GM19025 (cell line): Measurements from ENCODE around the gene KHDC4.

Source experiments
- ATAC-seq: cut with Tn5 transposase; IDR thresholded peaks from one replicate; pipeline ENCODE4 v1.9.1; 2021; ENCODE audit warnings: mild to moderate bottlenecking, low read depth, moderate library complexity; ENCODE audit not compliant: unreplicated experiment

KHDC4 gene

DNA sequence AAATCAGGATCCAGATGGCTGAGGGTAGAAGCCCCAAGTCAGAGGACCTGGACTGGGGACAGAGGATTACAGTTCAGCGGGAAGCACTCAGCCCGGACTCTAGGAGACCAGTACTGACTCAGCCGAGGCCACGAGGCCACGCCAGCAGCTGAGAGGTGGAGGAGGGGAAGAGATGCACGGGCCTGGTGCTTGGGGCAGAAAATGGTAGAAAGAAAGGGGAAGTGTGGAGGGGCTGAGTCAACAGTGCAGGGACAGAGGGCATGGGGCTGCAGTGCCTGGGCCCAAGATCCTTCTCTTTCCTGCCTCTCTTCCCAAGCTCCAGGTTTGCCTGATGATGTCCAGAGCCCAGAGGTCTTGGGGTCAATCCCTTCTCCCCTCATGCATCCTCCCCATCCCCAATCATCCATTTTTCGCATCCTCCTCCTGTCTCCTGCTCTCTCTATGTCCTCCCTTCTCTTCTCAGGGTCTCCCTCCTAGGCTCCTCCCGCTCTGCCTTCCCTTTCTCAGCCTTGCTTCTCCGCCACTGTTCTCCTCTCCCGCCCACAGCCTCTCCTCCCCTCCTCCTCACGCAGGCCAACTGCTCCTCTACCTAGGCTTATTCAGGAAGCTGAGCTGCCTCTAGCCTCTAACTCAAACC, 36.4 kb upstream of the KHDC4 start:
- ATAC-seq, result peak; percentile 53

DNA sequence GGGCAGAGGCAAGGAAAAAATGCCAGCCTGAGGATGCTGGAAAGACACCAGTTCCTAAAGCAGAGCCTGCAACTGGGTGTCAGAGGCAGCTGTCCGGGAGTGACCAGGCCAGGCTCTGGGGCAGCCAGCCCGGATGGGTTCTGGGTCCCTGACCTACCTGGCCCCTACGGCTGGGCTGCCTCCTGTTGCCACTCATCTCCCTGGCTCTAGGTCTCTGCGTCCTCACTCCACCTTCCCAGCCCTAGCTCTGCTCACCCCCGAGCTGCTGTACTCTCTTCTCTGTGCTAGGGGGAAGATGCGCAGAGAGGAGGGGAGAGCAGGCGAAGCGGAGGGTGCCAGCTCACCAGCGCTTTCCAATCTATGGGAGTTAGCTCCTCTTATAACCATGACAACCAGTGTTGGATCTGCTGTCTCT, 35.2 kb upstream of the KHDC4 start:
- no peak for ATAC-seq

DNA sequence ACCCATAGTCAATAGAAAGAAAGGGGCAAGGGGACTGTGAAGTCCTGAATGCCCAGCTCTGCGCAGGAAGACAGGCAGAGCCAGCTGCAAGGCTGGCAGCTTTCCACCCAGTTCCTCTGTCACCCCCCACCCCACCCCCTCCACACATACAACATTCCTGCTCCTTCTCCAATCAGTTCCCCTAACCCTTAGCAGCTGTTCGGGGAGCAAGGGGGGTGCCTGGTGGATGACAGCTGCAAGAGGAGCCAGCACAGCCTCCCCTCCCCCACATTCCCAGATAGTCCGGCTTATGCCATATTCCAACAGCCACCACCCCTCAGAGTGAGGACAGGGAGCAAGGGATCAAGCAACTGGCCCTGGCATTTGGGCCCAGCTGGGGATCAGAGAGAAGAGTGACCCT, 34.5 kb upstream of the KHDC4 start:
- ATAC-seq, result no peak

DNA sequence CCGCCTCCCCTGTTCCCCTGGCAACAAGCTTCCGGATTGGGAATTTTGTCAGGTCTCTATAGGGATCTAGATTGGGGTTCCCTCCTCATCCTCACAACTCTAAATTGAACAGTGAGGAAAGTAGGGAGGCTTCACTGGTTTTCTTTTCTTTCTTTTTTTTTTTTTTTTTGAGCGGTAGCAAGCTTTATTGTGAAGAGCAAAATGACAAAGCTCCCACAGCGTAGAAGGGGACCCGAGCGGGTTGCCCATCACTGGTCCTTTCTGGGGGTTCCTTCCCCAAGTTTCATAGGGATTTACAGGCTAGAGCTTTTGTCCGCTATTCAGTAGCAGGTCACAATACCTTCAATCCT, 33.8 kb upstream of the KHDC4 start:
- ATAC-seq, result no peak

DNA sequence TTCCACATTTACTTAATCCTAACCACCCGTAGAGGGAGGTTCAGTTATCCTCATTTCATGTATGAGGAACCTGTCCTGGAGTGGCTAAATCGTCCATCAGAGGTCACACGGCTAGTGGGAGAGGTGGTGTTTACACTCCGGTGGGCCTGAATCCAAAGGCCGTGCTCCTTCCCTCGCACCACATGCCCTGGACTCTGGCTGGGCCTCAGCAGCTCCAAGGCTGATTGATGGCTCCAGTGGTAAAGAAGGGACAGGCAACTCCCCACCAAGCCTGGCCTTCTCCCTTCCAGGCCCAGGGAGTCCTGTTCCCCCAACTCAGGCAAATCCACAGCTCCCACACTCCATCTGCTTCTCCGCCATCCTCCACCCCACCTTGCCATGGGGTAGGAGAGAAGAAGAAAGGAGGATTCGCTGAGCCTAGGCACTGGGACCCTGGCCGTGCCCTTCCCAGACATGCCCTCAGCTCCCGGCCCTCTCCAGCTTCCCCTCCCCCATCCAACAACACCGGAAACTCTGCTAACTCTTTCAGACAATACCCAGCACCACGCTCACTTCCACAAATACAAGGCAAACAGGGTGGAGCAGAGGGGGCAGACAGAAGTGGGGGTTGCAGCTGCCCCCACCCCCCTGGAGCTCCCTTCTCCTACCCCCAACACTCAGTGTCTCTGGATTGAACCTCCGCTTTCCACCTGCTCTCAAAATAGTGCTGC, 33.3 kb upstream of the KHDC4 start:
- ATAC-seq, result no peak

DNA sequence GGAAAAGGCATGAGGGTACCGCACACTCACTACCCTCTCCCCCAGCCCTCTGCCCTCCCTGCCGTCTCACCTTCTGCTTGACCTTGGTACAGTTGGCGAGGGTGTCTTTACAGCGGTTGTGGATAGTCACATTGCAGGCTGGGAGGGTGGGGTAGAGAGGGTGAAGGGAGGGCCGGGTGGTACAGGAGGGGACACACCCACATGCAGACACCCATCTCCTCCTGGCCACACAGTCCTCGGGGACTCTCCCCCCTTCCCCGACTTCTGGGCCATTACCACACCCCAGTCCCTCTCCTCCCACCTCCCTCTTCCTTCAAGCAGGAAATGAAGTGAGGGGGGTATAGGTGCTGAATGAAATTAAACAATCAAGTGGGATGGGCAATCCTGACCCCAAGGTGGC, 32.5 kb upstream of the KHDC4 start:
- no peak for ATAC-seq

DNA sequence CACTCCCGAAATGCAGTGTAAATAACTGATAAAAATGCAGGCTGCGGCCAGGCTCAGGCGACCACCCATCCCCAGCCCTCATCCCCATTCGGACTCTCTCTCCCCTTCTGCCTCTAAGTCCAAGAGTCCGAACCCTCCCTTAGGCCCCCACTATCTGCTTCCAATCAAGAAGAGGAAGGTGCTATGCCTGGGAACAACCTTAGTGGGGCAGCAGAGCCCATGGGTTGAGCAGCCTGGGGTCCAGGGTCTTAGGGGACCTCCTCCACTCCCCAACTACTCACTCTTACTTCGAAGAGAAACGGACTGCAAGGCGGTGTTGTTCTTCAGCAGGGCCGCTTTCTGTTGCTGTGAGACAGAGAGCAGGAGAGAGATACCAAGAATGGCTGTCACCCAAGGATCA, 31.9 kb upstream of the KHDC4 start:
- no peak for ATAC-seq

DNA sequence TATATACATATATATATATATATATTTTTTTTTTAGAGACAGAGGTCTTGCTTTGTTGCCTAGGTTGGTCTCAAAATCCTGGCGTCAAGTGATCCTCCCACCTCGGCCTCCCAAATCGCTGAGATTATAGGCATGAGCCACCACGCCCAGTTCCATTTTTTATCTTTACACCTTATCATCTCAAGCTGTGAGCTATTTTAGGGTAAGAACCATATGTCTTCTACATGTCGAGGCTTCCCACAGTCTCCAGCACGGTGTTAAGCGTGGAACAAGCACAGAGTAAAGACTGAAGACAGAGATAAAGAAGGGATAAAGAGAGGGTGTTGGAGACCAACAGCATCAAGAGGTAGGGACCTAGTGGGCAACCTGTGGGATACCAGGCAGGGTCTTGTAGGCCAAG, 30.0 kb upstream of the KHDC4 start:
- no peak for ATAC-seq

DNA sequence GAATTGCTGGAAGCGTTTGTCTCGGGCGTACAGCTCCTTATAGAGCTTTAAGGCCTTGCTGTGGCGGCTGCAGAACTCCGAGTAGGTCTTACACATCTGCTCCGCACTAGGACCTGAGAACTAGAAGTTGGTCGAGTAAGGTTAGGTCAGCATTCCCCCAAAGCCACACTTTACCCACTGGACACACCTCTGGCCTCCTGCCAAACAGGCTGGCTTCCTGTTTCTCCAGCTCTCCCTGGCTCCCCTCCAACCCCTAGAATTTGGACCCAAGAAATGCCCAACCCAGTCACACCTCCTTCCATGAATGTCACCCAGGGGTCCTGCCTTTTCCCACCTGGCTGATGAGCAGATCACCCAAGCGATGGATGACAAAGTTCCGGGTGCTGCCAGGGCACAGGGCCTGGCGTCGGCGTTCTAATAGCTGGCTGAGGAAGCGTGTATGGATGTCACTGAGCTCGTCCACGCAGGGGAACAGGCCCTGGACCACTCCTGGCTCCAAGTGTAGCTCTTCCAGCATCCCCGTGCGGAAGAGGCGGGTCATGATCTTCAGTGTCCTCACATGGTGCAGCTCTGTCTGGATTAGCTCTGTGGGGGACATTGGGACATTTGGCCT, 28.5 kb upstream of the KHDC4 start:
- ATAC-seq, result no peak

DNA sequence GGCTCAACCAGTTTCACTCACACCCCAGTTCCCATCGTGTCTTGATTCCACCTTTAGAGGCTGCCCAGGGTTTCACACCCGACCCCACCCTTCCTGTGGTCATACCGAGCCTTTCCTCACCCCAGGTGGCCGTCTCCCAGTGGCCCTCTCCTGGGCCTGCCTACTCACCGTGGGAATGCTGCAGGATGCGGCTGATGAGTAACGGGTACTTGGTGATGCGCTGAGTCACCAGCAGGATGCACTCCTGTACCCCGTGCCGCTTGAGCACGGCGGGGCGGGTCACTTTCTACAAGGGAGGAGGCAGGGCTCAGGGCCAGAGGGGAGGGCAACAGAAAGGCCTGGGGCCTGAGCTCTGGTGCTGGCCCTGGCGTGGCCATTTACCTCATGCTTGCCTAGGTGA, 27.7 kb upstream of the KHDC4 start:
- no peak for ATAC-seq

DNA sequence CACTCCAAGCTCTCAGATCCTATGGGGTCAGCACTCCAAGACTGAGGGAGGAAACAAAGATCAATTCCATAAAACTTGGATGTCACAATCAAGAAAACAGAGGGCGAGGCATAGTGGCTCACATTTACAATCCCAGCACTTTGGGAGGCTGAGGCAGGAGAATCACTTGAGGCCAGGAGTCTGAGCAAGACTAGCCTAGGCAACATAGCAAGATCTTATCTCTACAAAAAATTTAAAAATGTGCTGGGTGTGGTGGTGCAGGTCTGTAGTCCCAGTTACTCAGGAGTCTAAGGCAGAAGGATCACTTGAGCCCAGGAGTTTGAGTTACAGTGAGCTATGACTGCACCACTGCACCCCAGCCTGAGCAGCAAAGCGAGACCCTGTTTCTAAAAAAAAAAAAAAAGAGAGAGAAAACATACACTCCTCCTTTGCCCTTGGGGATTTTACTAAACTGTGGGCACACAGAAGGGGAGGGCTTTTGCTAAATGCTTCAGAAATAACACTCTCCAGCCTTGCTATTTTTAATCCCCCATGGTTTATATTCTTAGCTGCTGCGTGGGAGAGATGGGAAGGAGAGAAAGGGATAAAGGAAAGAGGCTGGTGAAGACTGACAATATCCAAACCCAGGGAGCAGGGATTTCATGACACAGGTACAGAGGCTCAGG, 26.0 kb upstream of the KHDC4 start:
- ATAC-seq, result no peak

DNA sequence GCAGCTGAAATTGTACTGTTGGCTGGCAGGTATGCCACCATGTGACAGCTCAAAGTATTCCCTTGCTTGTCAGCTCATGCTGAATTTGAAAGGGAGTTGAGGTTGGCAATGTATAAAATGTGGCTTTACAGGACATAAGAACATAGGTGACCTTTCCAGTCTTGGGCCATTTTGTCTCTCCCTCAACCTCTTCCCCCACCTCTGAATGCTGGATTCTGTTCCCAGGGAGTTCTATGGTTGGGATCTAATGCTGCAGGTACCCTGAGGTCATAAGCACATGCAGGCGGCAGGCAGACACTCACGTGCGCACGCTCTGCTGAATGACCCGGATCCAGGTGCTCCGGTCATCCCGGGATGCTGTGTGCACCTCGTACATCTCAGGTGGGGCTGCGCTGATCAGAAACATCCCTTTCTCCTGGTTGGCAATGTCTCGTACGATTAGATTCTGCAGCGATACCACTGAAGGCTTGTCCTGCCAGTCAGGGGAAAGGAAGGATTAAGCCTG, 23.2 kb upstream of the KHDC4 start:
- ATAC-seq, result no peak

DNA sequence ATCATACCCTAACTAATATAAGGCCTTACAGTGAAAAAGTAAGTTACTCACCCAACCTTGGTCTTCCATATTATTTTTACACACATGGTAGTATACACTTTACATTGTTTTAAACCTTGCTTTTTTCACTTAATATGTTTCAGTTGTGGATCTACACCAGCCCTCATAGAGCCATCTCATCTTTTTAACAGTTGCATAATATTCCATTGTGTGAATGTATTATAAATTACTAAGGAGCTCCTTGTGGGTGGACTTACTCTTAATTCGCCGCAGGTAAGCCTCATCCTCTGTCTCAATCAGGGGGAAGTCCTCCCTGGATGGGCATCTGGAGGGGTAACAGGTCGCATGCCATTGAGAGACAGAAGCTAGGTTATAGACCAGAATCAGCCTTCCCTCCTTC, 20.4 kb upstream of the KHDC4 start:
- no peak for ATAC-seq

DNA sequence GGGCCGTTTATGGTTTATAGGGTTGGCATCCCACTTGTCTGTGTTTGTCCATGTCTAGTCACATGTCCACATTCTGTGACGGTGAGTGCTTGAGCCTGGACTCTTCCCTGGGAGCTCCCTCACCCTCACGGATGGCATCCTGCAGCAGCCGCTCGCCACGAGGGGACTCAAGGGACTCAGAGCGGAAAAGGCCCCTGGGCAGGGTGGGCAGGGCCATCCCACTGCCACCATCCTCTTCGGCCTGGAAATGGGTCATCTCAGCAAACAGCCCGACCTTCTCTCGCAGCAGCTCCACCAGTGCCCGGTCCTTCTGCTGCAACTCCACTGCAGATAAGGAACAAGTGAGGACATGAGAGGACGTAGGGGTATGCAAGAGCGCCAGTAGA, 18.3 kb upstream of the KHDC4 start:
- ATAC-seq, result no peak

DNA sequence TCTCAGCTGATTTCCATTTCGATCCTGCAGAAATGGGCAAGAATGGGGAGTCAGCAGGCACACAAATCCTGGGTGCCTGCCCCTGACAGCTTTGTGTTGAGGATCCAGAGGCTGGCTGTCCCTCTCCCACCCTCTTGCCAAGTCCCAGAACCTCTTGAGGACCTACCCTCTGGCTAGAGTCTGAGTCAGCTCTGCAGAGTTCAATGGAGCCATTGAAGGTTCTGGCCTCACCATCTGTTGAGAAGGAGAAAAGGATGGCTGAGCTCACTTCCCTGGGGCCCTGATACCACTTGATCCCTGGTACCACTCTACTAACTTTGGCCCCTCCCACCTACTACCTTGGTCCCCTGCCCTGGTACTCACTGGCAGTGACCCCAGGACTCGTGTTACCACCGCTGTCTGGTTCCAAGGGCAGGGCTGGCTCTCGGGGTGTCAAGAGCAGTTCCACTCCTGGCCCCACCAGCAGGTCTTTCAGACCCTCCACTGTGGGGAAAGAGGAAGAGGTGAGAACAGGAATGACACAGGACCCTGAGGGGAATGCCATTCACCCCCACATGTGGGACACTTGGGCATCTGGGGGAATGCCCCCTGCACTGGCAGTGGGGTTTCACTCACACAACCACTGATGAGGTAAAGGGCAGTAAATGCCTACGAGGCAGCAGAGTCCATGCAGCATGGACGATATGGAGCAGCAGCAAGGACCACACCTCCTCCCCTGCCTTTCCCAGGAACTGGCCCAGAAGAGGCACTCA, 17.7 kb upstream of the KHDC4 start:
- no peak for ATAC-seq

DNA sequence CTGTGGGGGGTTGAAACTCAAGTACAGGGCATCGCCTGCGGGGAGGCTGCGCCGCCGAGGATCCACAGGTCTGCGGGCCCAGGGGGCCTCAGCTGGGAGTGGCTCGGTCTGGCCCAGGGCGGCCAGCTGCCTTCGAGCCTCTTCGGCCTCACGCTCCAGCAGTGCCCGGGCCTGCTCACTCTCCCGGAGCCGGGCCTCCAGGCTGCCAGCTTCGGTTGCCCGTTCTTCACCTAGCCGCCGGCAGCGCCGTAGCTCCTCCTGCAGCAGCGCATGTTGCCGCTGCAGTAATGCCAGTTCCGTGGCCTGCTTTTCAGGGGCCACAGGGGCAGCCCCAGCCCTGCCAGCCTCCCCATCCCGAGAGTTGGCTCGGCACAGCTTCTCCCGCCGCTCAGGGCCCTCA, 16.6 kb upstream of the KHDC4 start:
- ATAC-seq, result no peak

DNA sequence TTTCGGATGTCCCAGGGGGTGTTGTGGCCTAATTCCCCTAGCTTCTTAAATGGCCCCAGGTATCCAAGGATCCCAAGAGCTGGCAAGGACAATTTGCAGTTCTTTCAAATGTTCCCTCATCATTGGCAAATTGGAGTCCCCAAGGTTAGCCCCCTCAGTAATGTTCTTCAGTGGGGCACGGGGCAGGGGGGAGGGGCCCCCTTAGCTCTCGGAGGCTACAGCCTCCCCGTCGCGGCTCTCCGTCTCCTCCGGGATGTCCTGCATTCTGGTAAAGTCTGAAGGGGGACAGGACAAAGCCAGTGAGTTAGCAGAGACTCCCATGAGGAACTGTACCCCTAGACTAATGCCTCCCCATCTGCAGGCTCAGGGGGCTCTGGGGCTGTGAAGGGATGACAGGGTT, 13.5 kb upstream of the KHDC4 start:
- no peak for ATAC-seq

DNA sequence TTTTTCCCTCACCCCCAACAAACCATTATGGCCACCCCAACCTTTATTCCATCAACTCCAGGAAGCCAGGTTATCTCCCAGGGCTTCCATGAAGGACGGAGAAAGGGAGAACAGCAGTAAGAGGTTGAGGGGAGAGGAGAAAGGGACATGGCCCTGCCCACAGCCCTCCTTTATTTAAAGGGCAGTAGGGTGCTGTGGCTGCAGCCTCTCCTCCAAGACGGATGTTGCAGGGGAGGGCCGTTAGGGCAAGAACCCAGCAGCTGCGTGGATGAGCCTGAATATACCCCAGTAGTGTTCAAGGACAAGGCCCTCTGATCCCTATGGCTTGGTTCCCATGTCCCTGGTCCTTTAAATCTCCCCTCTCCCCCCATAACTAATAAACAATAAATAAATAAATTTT, 13.1 kb upstream of the KHDC4 start:
- no peak for ATAC-seq

DNA sequence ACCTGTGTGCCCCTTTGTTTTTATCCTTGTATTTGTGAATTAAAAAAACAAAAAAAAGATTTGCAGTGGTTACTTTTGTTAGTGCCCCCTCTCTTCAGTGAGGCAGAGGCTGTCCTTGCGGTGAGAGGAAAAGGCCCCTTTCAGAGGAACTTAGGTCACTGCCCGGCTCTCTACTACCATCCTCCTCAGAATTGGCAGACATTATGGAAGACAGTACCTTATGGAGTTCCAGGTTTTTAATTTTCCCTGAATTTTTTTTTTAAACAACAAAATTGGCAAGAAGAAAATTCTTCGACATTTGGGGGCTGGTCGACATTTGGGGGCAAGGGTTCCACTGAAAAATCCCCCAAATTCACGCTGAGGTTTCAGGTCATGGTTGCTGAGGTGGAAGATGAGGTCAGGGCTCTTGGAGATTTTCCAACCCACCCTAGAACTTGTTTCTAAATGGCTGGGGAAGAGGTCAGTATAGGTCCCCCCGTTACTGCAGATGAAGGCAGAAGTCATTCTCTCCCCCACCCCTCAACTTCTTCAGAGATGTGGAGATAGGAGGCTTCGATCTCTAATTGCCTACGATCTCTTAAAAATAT, 12.5 kb upstream of the KHDC4 start:
- ATAC-seq, result no peak

DNA sequence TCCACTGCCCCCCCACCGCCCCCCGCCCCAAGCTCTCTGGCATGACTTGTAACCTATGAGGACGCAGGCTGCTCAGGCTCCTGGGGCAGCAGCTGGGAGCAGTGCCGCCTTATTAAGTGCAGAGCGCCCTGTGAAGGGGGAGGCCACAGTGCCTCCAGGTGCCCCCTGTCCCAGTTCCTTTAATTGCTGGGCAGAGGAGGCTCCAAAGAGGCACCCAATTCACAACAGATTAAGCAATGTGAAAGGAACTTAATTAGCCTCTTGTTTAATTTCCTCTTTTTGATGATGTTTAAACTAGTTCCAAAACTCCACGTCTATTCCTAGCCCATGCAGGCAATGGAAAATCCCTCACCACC, 10.2 kb upstream of the KHDC4 start:
- ATAC-seq, result no peak
